T-helper 17 cell (primary cell): ENCODE measurements around the gene FOSL2. TPM values are rescaled to one million over a fixed set of nuclear protein-coding genes. Genes with fewer than 3 reads are reported as not detected.

ENCODE experiments used
- ATAC-seq: fragments of 150-1000 bp; cut with Tn5 transposase; 2 replicates; pipeline ENCODE4 v1.10.0; 2021; ENCODE audit warnings: mild to moderate bottlenecking, moderate library complexity
- DNase-seq, 3 donors: peaks; one replicate each; pipeline versions ENCODE4 v3.0.0 to v3.0.0-alpha.2; 2020 to 2021
- H3K9me3 ChIP-seq: one replicate; pipeline ENCODE4 v1.7.0; 2013; ENCODE audit warnings: low read length, mild to moderate bottlenecking; ENCODE audit not compliant: control insufficient read depth, poor library complexity, severe bottlenecking
- H3K27ac Mint-ChIP-seq: one replicate; pipeline ENCODE4 v1.8.0; 2022; ENCODE audit warnings: mild to moderate bottlenecking, moderate library complexity, mixed read lengths
- H3K27me3 Mint-ChIP-seq: one replicate; pipeline ENCODE4 v1.8.0; 2022; ENCODE audit warnings: mixed read lengths
- H3K36me3 Mint-ChIP-seq: one replicate; pipeline ENCODE4 v1.8.0; 2022; ENCODE audit warnings: low read depth, mixed read lengths
- H3K4me1 Mint-ChIP-seq: one replicate; pipeline ENCODE4 v1.8.0; 2022; ENCODE audit warnings: mild to moderate bottlenecking, mixed read lengths
- H3K4me3 Mint-ChIP-seq: one replicate; pipeline ENCODE4 v1.8.0; 2022; ENCODE audit warnings: mild to moderate bottlenecking, moderate library complexity, mixed read lengths
- total RNA-seq, 4 donors: library from RNA in 2 of 4; stranded (reverse) in 2 of 4; gene quantifications; one replicate each; pipeline ENCODE4 v1.2.3 and lab custom pipeline; 2022 to 2026

Gene FOSL2
- total RNA-seq, 2 donors from 2014 or later: 114 to 153 TPM

DNA sequence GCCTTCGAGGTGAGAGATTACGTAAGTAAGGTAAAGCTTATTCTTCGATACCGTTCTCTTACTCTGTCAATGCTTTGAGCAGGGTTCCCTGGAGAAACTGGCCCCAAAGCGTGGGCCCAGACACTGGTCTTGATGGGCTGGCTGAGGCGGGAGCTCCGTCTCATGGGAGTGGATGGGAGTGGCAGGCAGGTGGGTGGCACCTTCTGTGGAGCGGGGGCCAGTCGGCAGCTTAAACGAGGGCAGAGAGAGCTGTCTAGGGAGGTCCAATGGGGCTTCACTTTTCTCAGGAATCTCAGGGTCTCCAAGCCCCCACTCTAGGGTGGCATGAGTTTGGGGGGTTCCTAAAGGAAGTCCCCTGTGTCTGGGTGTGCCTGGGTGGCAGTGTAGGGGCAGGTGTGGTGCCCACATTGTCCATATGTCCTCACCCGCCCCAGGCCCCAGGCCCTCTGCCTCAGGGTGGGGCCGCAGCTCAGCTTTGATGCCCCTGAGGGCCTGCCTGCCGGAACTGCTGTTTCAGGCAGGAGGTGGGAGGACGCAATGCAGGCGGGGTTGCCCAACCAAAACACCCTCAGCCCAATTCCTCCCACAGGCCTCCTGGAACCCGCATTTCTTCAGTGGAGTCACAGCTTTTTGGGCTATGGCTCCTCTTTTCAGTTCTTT, 32.5 kb upstream of the FOSL2 start:
- H3K36me3 Mint-ChIP-seq: peaks cover 2% of the 10 kb centered on the region
- H3K27ac Mint-ChIP-seq: peak overlapping the region; percentile 93
- no peaks in the 10 kb centered on the region for H3K9me3 ChIP-seq
- peaks cover 50% of the 10 kb centered on the region for H3K4me1 Mint-ChIP-seq
- DNase-seq: no peak
- peak overlapping the region; percentile 43 for H3K4me3 Mint-ChIP-seq
- no peaks in the 10 kb centered on the region for H3K27me3 Mint-ChIP-seq
- ATAC-seq: no peak

DNA sequence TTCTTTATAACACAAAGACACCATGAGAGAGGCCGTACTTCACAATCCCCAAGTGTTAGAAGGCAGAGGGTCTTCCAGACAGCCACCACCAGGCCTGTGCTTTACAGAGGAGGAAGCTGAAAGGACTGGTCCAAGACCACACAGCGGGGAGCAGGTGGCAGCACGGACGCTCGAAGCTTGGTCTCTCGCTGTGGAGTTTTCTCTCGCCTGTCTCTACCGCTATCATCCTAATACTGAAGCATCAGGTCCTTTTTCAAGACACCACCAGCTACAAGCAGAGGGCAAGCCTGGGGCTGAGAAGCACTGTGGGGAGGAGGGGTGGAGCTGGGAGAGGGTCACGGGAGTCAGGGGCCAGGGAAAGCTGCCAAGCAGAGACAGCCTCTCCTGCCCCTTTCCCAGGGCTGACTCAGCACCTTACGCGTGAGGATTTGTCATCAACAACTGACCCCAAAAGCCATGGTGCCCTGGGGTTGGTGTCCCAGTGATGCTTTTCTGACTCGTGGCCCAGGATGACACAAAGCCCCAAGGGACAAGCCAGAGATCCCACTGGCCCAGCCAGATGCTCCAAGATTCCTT, 31.9 kb upstream of the FOSL2 start:
- Mint-ChIP-seq H3K27ac (peak overlapping the region; percentile 93), H3K27me3 (no peaks in the 10 kb centered on the region), H3K36me3 (peaks cover 2% of the 10 kb centered on the region), H3K4me1 (peaks cover 48% of the 10 kb centered on the region), H3K4me3 (peak overlapping the region; percentile 43)
- ATAC-seq: no peak
- DNase-seq: no peak
- no peaks in the 10 kb centered on the region for H3K9me3 ChIP-seq

DNA sequence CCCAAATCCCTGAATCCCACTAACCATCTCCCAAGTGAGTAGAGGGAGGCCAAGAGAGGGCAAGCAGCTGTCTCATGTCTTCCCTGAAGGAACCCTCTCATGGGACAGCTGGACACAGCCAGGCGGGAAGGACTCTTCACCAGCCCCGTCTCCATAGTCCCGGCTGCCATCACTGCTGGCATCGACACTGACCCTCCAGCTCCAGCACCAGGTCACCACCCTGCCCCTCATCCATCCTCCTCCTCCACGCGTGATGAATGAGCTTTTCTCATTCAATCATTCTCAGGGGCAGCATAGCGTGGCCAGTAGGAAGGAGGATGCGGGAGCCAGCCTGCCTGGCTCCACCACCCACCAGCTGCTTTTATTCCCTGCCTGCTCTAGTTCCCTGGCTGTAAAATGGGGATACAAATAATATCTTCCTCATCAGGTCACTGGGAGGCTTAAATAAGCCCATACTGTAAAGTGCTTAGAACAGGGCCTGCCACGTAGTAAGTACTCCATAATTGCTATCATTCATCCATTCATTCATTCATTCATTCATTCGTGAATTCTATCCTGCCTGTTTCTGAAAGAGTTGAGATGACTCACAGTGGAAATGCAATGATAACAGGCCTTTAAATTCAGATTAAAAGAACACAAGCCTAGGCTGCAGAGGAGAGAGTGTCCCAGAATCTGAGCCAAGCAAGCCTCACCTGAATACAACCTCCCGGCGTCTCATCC, 30.5 kb upstream of the FOSL2 start:
- Mint-ChIP-seq H3K4me3 (peak overlapping the region; percentile 21), H3K27ac (peak overlapping the region; percentile 93), H3K36me3 (peaks cover 2% of the 10 kb centered on the region), H3K4me1 (peaks cover 59% of the 10 kb centered on the region), H3K27me3 (no peaks in the 10 kb centered on the region)
- no peak for DNase-seq
- no peaks in the 10 kb centered on the region for H3K9me3 ChIP-seq
- ATAC-seq: no peak

DNA sequence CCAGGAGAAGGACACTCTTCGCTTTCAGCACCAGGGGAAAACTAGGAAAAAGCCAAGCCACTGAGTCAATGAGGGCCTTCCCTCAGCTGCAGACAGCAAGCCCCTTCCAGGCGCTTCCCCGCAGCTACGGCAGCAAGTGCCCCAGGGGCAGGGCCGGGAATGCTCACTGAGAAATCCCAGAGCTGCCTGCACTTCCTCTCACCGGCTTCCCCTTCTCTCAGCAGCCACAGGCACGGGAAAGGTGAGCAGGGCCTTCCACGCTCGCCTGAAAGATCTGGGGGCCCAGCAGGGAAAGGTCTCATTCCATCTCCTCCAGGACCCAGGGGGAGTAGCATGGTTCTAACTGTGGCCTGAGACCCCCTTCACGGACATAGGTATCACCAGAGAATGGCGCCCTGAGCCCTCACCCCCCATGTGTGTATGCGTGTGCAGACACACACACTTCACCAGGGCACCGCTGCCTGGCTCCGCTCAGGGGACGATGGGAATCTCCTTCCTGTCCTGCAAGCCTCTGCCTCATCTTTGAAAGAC, 29.6 kb upstream of the FOSL2 start:
- no peak for DNase-seq
- H3K4me1 Mint-ChIP-seq: peaks cover 64% of the 10 kb centered on the region
- no peaks in the 10 kb centered on the region for H3K27me3 Mint-ChIP-seq
- peak overlapping the region; percentile 93 for H3K27ac Mint-ChIP-seq
- ATAC-seq: no peak
- H3K36me3 Mint-ChIP-seq: peaks cover 2% of the 10 kb centered on the region
- no peaks in the 10 kb centered on the region for H3K9me3 ChIP-seq
- no peak overlapping the region for H3K4me3 Mint-ChIP-seq

DNA sequence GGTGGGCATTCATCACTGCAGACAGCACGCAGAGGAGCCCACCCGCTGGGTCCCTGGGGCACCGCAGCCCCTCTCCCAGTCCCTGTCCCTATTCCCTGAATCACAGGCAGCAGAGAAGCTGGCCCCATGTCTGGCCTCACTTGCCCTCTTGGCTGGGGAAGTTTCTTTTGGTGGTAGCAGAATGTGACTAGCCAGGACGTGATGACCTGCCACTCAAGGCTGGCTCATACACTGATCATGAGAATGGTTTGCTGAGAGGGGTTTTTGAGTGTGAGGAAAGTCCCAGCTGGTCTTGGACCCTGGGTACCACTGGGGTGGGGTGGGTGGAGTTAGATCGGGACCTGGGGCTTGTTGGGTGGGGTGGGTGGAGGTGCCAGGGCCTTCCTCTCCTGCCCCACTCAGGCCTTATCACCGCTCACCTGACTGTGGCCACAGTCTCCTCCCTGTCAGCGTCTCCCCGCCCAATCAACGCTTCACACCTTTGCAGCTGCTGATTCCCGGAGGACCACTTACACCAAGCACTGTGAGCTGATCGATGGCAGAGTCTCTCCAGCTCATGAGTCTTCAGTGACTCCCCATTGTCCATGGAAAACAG, 28.9 kb upstream of the FOSL2 start:
- peaks cover 67% of the 10 kb centered on the region for H3K4me1 Mint-ChIP-seq

DNA sequence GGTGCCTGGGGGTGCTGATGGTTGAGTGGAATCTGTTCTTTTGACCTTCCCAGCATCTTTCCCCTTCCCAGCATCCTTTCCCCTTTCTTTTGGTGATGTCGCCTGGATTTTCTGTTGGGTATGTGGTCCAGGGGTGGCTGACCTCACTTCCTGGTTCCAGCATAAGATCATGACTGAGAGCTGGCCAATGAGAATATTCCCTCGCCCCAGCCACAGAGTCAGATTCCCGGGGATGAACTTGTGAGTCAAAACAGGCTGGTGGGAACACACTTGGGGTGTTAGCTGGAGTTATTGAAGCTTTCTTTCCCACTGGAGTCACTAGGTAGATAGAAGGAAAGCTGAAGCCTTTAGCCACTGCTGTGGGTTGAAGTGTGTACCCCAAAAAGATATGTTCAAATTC, 28.0 kb upstream of the FOSL2 start:
- H3K4me3 Mint-ChIP-seq: no peak overlapping the region
- no peaks in the 10 kb centered on the region for H3K9me3 ChIP-seq
- H3K27ac Mint-ChIP-seq: no peak overlapping the region
- H3K36me3 Mint-ChIP-seq: no peaks in the 10 kb centered on the region
- no peak for ATAC-seq
- no peak for DNase-seq
- no peaks in the 10 kb centered on the region for H3K27me3 Mint-ChIP-seq
- peaks cover 61% of the 10 kb centered on the region for H3K4me1 Mint-ChIP-seq

More for the DNA sequence above, 28.9 kb upstream of the FOSL2 start:
- ATAC-seq: no peak
- peak overlapping the region; percentile 93 for H3K27ac Mint-ChIP-seq
- no peaks in the 10 kb centered on the region for H3K27me3 Mint-ChIP-seq
- H3K36me3 Mint-ChIP-seq: peaks cover 2% of the 10 kb centered on the region
- no peak for DNase-seq
- no peaks in the 10 kb centered on the region for H3K9me3 ChIP-seq
- peak overlapping the region; percentile 60 for H3K4me3 Mint-ChIP-seq

DNA sequence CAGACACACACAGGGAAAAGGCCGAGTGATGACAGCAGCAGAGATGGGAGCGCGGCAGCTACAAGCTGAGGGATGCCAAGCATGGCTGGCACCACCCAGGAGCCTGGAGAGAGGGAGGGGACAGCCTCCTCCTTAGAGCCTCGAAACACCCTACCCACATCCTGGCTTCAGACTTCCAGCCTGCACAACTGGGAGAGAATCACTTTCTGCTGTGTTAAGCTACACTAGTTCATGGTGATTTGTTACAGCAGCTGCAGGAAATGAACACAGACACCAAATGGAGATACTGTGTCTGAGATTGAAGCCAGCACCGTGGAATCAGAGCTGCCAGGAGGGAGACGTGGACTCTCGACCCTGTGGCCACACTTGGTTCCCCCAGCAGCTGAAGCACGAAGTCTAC, 27.5 kb upstream of the FOSL2 start:
- no peak for DNase-seq

DNA sequence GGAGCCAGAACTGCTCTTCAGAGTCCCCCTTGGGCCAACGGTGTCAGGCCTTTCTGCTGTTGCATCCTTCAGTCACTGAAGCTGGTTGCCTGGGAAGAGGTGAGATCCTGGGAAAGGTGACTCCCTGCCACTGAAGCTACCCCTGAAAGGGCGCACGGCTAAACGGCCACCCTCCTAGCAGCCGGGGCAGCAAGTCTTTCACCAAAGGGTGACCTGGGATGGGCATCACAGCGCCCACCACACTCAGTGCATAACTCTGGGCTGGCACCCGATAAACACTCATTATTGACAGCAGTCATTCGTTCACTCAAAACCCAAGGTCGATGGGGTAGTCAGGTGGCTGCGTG, 26.5 kb upstream of the FOSL2 start:
- H3K36me3 Mint-ChIP-seq: no peaks in the 10 kb centered on the region
- ATAC-seq (no peak), DNase-seq (no peak)
- H3K4me3 Mint-ChIP-seq: peak overlapping the region; percentile 84
- no peaks in the 10 kb centered on the region for H3K27me3 Mint-ChIP-seq
- no peaks in the 10 kb centered on the region for H3K9me3 ChIP-seq
- H3K4me1 Mint-ChIP-seq: peaks cover 59% of the 10 kb centered on the region
- peak overlapping the region; percentile 83 for H3K27ac Mint-ChIP-seq

More for the DNA sequence above, 27.5 kb upstream of the FOSL2 start:
- H3K4me1 Mint-ChIP-seq: peaks cover 57% of the 10 kb centered on the region
- H3K9me3 ChIP-seq: no peaks in the 10 kb centered on the region
- H3K36me3 Mint-ChIP-seq: no peaks in the 10 kb centered on the region
- H3K27ac Mint-ChIP-seq: peak overlapping the region; percentile 32
- H3K4me3 Mint-ChIP-seq: no peak overlapping the region
- no peak for ATAC-seq
- no peaks in the 10 kb centered on the region for H3K27me3 Mint-ChIP-seq

DNA sequence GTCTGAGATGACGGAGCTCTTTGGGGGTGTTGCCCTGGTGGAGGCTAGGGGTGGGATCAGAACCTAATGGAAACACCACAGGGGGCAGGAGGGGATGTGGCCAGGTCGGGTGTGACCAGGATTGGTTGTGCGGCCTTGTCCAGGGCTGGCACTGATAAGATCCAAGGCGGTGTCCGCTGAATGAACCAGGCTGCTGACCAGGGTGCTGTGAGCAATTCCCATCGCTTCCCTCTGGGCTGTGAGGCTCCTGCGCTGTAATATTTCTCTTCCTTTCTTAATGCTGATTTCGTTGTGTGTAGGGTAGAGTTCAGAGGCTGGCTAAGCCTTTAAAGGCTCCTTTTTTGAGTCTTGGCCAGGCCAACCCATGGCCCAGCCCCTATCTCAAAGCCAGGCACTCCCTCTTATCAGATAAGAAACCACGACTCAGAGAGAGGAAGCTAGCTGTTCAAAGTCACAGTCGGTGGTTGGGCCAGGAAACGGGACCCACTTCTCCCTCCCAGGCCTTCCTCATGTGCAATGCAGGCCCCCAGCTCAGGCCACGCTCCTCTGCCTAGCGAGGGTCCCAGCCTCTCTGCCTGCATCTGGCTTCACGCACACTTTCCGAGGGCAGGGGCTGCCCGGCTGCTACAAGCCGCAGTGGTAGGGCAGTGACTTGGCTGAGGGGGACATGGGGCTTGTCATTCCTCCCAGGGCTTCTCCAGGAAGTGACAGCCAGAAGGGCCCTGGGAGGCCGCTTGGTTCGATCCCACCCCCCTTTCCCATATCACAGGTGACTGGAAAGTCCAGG, 26.0 kb upstream of the FOSL2 start:
- H3K4me3 Mint-ChIP-seq: peak overlapping the region; percentile 84
- no peaks in the 10 kb centered on the region for H3K36me3 Mint-ChIP-seq
- no peaks in the 10 kb centered on the region for H3K27me3 Mint-ChIP-seq
- DNase-seq: peak; percentile 36 to 56 (median 43)
- H3K27ac Mint-ChIP-seq: peak overlapping the region; percentile 83
- H3K9me3 ChIP-seq: no peaks in the 10 kb centered on the region
- peak; percentile 98 for ATAC-seq
- peaks cover 55% of the 10 kb centered on the region for H3K4me1 Mint-ChIP-seq

DNA sequence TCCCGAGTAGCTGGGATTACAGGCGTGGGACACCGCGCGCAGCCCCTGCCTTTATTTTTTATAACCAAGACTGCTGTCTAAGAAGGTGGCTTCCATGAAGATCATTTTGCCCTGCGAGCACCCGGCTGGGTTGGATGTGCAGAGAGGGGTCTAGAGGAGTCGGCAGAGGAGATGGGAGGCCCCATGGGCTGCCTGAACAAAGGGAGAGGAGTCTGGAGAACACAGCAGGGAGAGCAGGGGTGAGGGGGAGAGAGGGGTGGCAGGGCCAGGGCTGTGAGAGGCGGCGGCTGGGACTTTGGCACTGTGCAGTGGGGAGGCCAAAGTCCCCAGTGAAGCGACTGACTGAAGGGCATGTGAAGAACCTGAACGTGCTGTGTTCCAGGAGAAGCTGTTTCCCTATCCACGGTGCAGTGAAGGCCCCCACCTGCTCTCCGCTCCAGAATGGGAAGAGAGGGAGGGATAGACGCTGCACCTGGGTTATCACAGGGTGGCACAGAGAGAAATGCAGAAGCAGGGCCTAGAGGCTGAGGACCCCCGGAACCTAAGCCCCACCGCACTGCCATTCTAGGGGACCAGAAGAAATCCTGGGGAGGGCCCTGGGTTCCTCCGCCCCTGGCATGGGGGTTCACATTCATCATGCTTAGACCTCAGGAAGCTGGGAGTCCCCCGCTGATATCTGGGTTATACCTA, 24.8 kb upstream of the FOSL2 start:
- H3K9me3 ChIP-seq: no peaks in the 10 kb centered on the region
- Mint-ChIP-seq H3K27ac (no peak overlapping the region), H3K4me1 (peaks cover 50% of the 10 kb centered on the region), H3K27me3 (no peaks in the 10 kb centered on the region), H3K36me3 (no peaks in the 10 kb centered on the region), H3K4me3 (peak overlapping the region; percentile 84)
- DNase-seq (no peak), ATAC-seq (no peak)

DNA sequence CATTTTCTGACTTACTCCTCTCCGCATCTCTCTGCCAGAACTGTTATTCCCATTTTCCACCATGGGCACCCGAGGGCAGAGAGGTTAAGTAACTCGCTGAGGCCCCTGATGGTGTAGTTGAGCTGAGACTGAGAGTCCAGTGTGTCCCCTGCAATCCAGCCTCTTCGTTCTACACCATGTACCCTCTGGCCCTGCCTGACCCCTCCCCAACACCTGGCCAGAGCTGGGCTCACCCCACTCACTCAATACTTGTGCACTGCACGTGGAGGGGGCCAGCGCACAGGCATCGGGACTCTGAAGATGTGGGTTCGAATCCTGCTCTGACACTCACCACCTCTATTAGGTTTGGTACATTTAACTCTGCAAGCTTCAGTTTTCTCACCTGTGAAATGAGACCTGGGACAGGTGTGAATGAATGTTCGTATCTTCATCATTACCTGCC, 24.3 kb upstream of the FOSL2 start:
- Mint-ChIP-seq H3K4me1 (peaks cover 53% of the 10 kb centered on the region), H3K27ac (peak overlapping the region; percentile 83), H3K36me3 (no peaks in the 10 kb centered on the region), H3K4me3 (no peak overlapping the region), H3K27me3 (no peaks in the 10 kb centered on the region)
- DNase-seq (no peak), ATAC-seq (no peak)
- H3K9me3 ChIP-seq: no peaks in the 10 kb centered on the region

DNA sequence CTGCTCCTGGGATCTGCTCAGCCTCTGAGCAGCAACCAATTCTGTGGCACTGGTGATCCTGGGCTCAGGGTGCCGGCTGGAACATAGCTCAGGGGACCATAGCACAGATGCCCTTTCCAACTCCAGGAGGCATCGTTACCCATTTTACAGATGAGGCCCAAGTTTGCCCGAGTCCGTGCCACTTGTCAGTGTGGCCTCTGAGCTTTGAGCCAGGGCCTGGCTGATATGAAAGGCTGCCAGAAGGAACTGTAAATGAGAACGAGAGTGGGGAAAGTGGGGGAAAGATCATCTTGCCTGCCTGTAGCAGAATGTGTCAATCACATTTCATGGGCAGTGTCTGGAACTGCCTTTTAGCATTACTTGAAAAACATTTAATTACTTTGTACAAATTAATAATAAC, 23.3 kb upstream of the FOSL2 start:
- H3K27me3 Mint-ChIP-seq: no peaks in the 10 kb centered on the region
- H3K36me3 Mint-ChIP-seq: no peaks in the 10 kb centered on the region
- H3K9me3 ChIP-seq: no peaks in the 10 kb centered on the region
- H3K4me1 Mint-ChIP-seq: peaks cover 52% of the 10 kb centered on the region
- H3K27ac Mint-ChIP-seq: peak overlapping the region; percentile 83
- DNase-seq (no peak), ATAC-seq (no peak)
- no peak overlapping the region for H3K4me3 Mint-ChIP-seq
